A549 (cell line): Measurements from ENCODE around the gene CORO2B. TPM values are rescaled to one million over a fixed set of nuclear protein-coding genes. Genes with fewer than 3 reads are reported as not detected.

ENCODE experiments used
- ATAC-seq, 2 experiments: fragments of 200-7000 bp in 1 of 2; fragments of >200 bp in 1 of 2; cut with Nextera tagmentation in 1 of 2; cut with Tn5 transposase in 1 of 2; 3 replicates each; pipeline versions ENCODE4 v1.8.0 to v1.9.1; 2018 to 2020; ENCODE audit warnings: mild to moderate bottlenecking in 1 of 2, moderate library complexity in 1 of 2
- CTCF ChIA-PET: fragments of 300-600 bp; sonication (Branson Sonifier 250); formaldehyde crosslinking; extraction: SDS; loops from one replicate; lab custom pipeline; 2021; ENCODE audit warnings: antibody characterized with exemption, inconsistent platforms; lab: Yijun Ruan, JAX
- POLR2A ChIA-PET: fragments of 350-600 bp; formaldehyde crosslinking; extraction: SDS; loops from one replicate; lab custom pipeline; 2021; ENCODE audit warnings: antibody characterized with exemption, inconsistent platforms; lab: Yijun Ruan, JAX
- DNase-seq, 2 experiments: peaks; one replicate each; pipeline versions ENCODE4 v3.0.0 to v3.0.0-alpha.2; 2011 to 2016; ENCODE audit warnings: low read depth in 1 of 2, low spot score in 1 of 2
- FAIRE-seq: peaks from 2 replicates; lab custom pipeline; 2011; peaks lifted over from hg19 to GRCh38; lab: Jason Lieb, UNC
- H3K27ac ChIP-seq, 2 experiments: fragments of >200 bp; sonication (Bioruptor Twin); formaldehyde crosslinking; 3 replicates each; pipeline ENCODE4 v1.5.1; 2016 to 2017
- H3K4me1 ChIP-seq: fragments of >200 bp; sonication (Bioruptor Twin); formaldehyde crosslinking; 3 replicates; pipeline ENCODE4 v1.6.1; 2016
- H3K4me2 ChIP-seq: fragments of >200 bp; sonication (Bioruptor Twin); formaldehyde crosslinking; 3 replicates; pipeline ENCODE4 v1.6.1; 2016
- H3K4me3 ChIP-seq: fragments of >200 bp; sonication (Bioruptor Twin); formaldehyde crosslinking; 3 replicates; pipeline ENCODE4 v1.5.1; 2016
- H3K9me3 ChIP-seq: fragments of >200 bp; sonication (Bioruptor Twin); formaldehyde crosslinking; 3 replicates; pipeline ENCODE4 v1.6.1; 2016
- BHLHE40 ChIP-seq: IDR thresholded peaks from 2 replicates; pipeline ENCODE4 v1.6.1; 2012; ENCODE audit warnings: low read depth, low read length, inconsistent platforms
- CBX2 ChIP-seq: fragments of 200-600 bp; sonication (generic); IDR thresholded peaks from 2 replicates; pipeline ENCODE4 v1.6.1; 2016; ENCODE audit warnings: low read depth, mild to moderate bottlenecking, borderline replicate concordance
- CBX8 ChIP-seq: fragments of 200-600 bp; sonication (generic); IDR thresholded peaks from 2 replicates; pipeline ENCODE4 v1.6.1; 2016
- CEBPB ChIP-seq, 2 experiments: fragments of >200 bp in 1 of 2; sonication (Bioruptor Twin) in 1 of 2; formaldehyde crosslinking in 1 of 2; IDR thresholded peaks; 2 replicates each; pipeline ENCODE4 v1.6.1; 2012 to 2016
- CHD2 ChIP-seq: fragments of 150-350 bp; IDR thresholded peaks from 2 replicates; pipeline ENCODE4 v1.6.1; 2014; ENCODE audit warnings: low read length; ENCODE audit not compliant: partially characterized antibody
- CHD4 ChIP-seq: fragments of 200-600 bp; sonication (generic); IDR thresholded peaks from 2 replicates; pipeline ENCODE4 v1.6.1; 2016; ENCODE audit warnings: antibody characterized with exemption, mild to moderate bottlenecking, borderline replicate concordance
- EHMT2 ChIP-seq: fragments of 200-600 bp; sonication (generic); IDR thresholded peaks from 2 replicates; pipeline ENCODE4 v1.6.1; 2016; ENCODE audit warnings: antibody characterized with exemption, low read depth, mild to moderate bottlenecking, moderate library complexity
- FOSB ChIP-seq: fragments of 250-450 bp; sonication (Bioruptor Pico); IDR thresholded peaks from 2 replicates; pipeline ENCODE4 v1.5.0; 2020; ENCODE audit warnings: mild to moderate bottlenecking, moderate library complexity
- FOSL2 ChIP-seq, 2 experiments: fragments of 450-650 bp in 1 of 2; fragments of >200 bp in 1 of 2; sonication (Bioruptor Twin) in 1 of 2; formaldehyde crosslinking; IDR thresholded peaks; 2 replicates each; pipeline versions ENCODE4 v1.5.0 to v1.6.1; 2016 to 2020; ENCODE audit warnings: mild to moderate bottlenecking in 1 of 2, moderate library complexity in 1 of 2
- HDAC2 ChIP-seq: fragments of 200-600 bp; sonication (generic); IDR thresholded peaks from 2 replicates; pipeline ENCODE4 v1.6.1; 2016
- HEYL ChIP-seq: fragments of 250-450 bp; sonication (Bioruptor Pico); IDR thresholded peaks from 2 replicates; pipeline ENCODE4 v1.8.0; 2021; ENCODE audit warnings: mild to moderate bottlenecking, moderate library complexity
- HOXB13 ChIP-seq: fragments of 250-450 bp; sonication (Bioruptor Pico); IDR thresholded peaks from 2 replicates; pipeline ENCODE4 v1.5.0; 2020; ENCODE audit warnings: low read depth, mild to moderate bottlenecking, moderate library complexity
- JUN ChIP-seq, 2 experiments: fragments of >200 bp; sonication (Bioruptor Twin); formaldehyde crosslinking; IDR thresholded peaks; 2 replicates in 1 of 2; 3 replicates in 1 of 2; pipeline ENCODE4 v1.6.1; 2016 to 2017
- KDM5A ChIP-seq: fragments of 200-600 bp; sonication (generic); IDR thresholded peaks from 2 replicates; pipeline ENCODE4 v1.6.1; 2016; ENCODE audit warnings: antibody characterized with exemption, mild to moderate bottlenecking
- MAZ ChIP-seq: fragments of 150-350 bp; IDR thresholded peaks from 2 replicates; pipeline ENCODE4 v1.6.1; 2014; ENCODE audit warnings: antibody characterized with exemption, low read depth, low read length, borderline replicate concordance
- NFE2L2 ChIP-seq: fragments of 150-350 bp; conservative IDR thresholded peaks from 2 replicates; pipeline ENCODE4 v1.6.1; 2014; ENCODE audit warnings: low read length
- PHF8 ChIP-seq: fragments of 200-600 bp; sonication (generic); IDR thresholded peaks from 2 replicates; pipeline ENCODE4 v1.6.1; 2016; ENCODE audit warnings: low read depth, mild to moderate bottlenecking, antibody characterized with exemption, moderate library complexity, borderline replicate concordance
- RNF2 ChIP-seq: fragments of 200-600 bp; sonication (generic); IDR thresholded peaks from 2 replicates; pipeline ENCODE4 v1.6.1; 2016; ENCODE audit warnings: low read depth, mild to moderate bottlenecking, antibody characterized with exemption, moderate library complexity, borderline replicate concordance
- SREBF2 ChIP-seq: fragments of 450-650 bp; IDR thresholded peaks from 2 replicates; pipeline ENCODE4 v1.6.1; 2014; ENCODE audit warnings: mild to moderate bottlenecking, moderate library complexity
- ZFP36 ChIP-seq: fragments of 450-650 bp; IDR thresholded peaks from 2 replicates; pipeline ENCODE4 v1.6.1; 2014; ENCODE audit warnings: borderline replicate concordance; ENCODE audit not compliant: partially characterized antibody
- WGBS: methylation state at CpG from one replicate; pipeline ENCODE4 v1.1.6; 2017; ENCODE audit errors: missing lambda C conversion rate; 5-methylcytosine and 5-hydroxymethylcytosine counted together
- polyA plus RNA-seq, 4 experiments: library from polyadenylated mRNA; depleted of rRNA in 3 of 4; stranded (reverse); fragments of >200 nt; fragmentation: RNase III in 1 of 4; extraction: RNeasy Plus Mini Kit Qiagen cat#74134 plus additional on column Dnase treatment in 1 of 4; gene quantifications; 2 replicates in 3 of 4; 3 replicates in 1 of 4; pipeline ENCODE4 v1.2.3, GENCODE V29; 2011 to 2017
- TF ChIP-seq, protein P1 (sequence below): fragments of 450-650 bp; IDR thresholded peaks from 2 replicates; pipeline ENCODE4 v1.6.1; 2014; ENCODE audit warnings: antibody characterized with exemption
- TF ChIP-seq, protein P2 (sequence below): IDR thresholded peaks from 2 replicates; pipeline ENCODE4 v1.6.1; 2012; ENCODE audit warnings: low read depth, borderline replicate concordance
- TF ChIP-seq, protein P3 (sequence below): fragments of >200 bp; sonication (Bioruptor Twin); formaldehyde crosslinking; IDR thresholded peaks from 3 replicates; pipeline ENCODE4 v1.6.1; 2016

CORO2B gene
- polyA plus RNA-seq, 2 of the 4 experiments (the other 2 are of a cell fraction): 2.0 to 2.3 TPM

DNA sequence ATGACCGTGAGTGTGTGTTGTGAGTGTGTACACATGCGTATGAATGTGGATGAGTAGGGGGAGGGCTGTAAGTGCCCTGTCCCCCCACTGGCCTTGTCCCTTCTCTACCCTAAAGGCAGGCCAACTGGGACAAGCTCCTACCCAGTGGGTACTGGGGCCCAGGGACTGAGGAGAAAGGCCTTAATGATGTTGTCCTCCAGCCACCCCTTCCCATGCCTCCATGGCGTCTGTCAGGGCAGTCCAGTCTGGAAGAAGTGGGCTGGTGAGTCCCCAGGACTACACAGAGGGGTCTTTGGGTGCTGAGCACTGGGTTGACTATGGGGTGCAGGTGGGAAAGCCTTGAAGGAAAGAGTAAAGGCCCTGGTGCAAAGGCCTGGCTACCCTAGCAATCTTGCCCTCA lies 16.9 kb upstream of the CORO2B start:
- 73% methylated on average over 3 of the region's 3 CpGs for WGBS
- ChIA-PET CTCF (interaction anchor here (1.3 to 25.6 kb wide), 11 partner anchors 14 to 469 kb away, joined by 4 to 413 read pairs (median 35); partner anchors contain the start of gene CORO2B), POLR2A (no interaction called here)
- H3K9me3 ChIP-seq: no peaks in the 10 kb centered on the region
- H3K4me1 ChIP-seq: no peaks in the 10 kb centered on the region
- TF ChIP-seq CBX8 (no peak), FOSB (no peak), CBX2 (no peak), EHMT2 (no peak), FOSL2 (IDR thresholded peaks at IDR 0.05) (no peak), FOSL2 (CRISPR knock-in tag; IDR thresholded peaks at IDR 0.05) (no peak), RNF2 (no peak), CHD4 (no peak), MAZ (no peak), KDM5A (no peak), SREBF2 (no peak)
- TF ChIP-seq, protein P1, sequence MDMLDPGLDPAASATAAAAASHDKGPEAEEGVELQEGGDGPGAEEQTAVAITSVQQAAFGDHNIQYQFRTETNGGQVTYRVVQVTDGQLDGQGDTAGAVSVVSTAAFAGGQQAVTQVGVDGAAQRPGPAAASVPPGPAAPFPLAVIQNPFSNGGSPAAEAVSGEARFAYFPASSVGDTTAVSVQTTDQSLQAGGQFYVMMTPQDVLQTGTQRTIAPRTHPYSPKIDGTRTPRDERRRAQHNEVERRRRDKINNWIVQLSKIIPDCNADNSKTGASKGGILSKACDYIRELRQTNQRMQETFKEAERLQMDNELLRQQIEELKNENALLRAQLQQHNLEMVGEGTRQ: no peak
- TF ChIP-seq, protein P2, sequence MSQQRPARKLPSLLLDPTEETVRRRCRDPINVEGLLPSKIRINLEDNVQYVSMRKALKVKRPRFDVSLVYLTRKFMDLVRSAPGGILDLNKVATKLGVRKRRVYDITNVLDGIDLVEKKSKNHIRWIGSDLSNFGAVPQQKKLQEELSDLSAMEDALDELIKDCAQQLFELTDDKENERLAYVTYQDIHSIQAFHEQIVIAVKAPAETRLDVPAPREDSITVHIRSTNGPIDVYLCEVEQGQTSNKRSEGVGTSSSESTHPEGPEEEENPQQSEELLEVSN: no peak
- TF ChIP-seq, all 56 proteins: peak for 0
- no peak overlapping the region for H3K27ac ChIP-seq
- H3K4me2 ChIP-seq: no peak overlapping the region
- no peak overlapping the region for H3K4me3 ChIP-seq
- ATAC-seq (no peak), DNase-seq (no peak), FAIRE-seq (no peak)

DNA sequence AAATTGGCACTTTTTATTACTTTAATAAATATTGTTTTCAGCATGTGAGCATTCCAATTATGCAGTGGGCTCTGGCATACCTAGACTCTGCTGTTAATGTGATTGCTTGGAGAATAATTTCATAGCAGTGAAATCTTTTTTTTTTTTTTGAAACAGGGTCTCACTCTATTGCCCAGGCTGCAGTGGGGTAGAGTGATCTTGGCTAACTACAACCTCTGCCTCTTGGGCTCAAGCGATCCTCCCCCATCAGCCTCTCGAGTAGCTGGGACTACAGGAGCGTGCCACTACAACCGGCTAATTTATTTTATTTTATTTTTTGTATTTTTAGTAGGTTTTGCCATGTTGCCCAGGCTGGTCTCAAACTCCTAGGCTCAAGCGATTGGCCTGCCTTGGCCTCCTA lies 14.6 kb upstream of the CORO2B start:
- ChIA-PET CTCF (interaction anchor here (5.5 to 25.6 kb wide), 5 partner anchors 11 to 311 kb away, joined by 69 to 413 read pairs (median 79); no protein-coding TSS in a partner anchor), POLR2A (no interaction called here)
- H3K4me2 ChIP-seq: no peak overlapping the region
- DNase-seq: no peak
- H3K27ac ChIP-seq: no peak overlapping the region
- ATAC-seq: no peak
- no peak for FAIRE-seq
- 92% methylated on average over 5 of the region's 5 CpGs for WGBS
- H3K4me3 ChIP-seq: no peak overlapping the region
- TF ChIP-seq MAZ (no peak), SREBF2 (no peak), HDAC2 (no peak), CHD2 (no peak), RNF2 (no peak), BHLHE40 (no peak), CEBPB (IDR thresholded peaks at IDR 0.05) (no peak), HEYL (CRISPR knock-in tag) (no peak), HOXB13 (no peak), EHMT2 (no peak), JUN (IDR thresholded peaks at IDR 0.05) (no peak), ZFP36 (no peak), FOSL2 (IDR thresholded peaks at IDR 0.05) (no peak), FOSL2 (CRISPR knock-in tag; IDR thresholded peaks at IDR 0.05) (no peak), PHF8 (no peak), CBX8 (no peak), NFE2L2 (no peak)
- TF ChIP-seq, protein P3, sequence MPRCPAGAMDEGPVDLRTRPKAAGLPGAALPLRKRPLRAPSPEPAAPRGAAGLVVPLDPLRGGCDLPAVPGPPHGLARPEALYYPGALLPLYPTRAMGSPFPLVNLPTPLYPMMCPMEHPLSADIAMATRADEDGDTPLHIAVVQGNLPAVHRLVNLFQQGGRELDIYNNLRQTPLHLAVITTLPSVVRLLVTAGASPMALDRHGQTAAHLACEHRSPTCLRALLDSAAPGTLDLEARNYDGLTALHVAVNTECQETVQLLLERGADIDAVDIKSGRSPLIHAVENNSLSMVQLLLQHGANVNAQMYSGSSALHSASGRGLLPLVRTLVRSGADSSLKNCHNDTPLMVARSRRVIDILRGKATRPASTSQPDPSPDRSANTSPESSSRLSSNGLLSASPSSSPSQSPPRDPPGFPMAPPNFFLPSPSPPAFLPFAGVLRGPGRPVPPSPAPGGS: no peak
- TF ChIP-seq, protein P1: no peak
- H3K4me1 ChIP-seq: no peaks in the 10 kb centered on the region
- H3K9me3 ChIP-seq: no peaks in the 10 kb centered on the region
